ENCODE measurements around the gene CST6.
"Not testable (repeated sequence)": the region's sequence is repeated elsewhere in the genome, so short reads cannot be mapped to it uniquely, and the experiment has no call there.

CST6 gene

DNA sequence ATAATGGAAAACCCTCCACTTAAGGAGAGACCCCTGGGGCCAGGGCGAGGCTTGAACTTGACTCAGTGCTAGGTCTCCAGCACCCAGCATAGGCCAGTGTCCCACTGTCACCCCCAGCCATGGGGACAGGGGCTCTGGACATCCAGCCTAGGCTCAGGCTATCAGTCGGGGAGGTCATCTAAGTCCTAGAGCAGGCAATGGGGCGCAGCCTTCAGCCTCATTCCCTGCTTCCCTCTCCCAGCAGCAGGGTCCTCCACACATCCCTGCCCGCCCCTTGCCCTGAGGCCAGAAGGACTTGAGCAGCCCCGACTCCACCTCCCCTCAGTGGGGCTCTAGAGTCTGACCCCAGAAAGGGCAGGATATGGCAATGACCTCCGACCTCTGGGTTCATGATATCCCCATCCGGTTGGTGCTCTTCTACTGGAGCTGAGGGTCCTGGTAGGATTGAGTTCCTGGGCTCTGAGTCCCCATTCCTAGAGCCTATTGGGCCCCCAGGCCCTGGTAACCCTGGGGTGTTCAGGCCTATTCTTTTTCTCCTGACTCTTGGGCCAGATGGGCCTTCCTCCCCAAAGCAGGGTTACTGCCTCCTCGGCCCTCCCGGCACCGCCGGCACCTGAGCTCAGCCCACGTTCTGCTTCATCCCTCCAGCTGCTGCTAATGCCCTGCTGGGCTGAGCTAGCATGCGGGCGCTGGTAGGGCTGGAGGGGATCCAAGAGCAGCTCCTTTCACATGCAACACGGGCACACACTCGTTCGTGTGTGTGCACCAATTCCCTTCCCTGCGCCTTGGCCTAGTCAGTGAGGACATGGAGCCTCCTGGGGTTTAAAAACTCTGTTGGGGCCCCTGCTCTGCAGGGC is 4.4 kb downstream of the CST6 start:
- no peak for TF ChIP-seq ZFX (IDR thresholded peaks at IDR 0.05)
- TF ChIP-seq, protein P1, sequence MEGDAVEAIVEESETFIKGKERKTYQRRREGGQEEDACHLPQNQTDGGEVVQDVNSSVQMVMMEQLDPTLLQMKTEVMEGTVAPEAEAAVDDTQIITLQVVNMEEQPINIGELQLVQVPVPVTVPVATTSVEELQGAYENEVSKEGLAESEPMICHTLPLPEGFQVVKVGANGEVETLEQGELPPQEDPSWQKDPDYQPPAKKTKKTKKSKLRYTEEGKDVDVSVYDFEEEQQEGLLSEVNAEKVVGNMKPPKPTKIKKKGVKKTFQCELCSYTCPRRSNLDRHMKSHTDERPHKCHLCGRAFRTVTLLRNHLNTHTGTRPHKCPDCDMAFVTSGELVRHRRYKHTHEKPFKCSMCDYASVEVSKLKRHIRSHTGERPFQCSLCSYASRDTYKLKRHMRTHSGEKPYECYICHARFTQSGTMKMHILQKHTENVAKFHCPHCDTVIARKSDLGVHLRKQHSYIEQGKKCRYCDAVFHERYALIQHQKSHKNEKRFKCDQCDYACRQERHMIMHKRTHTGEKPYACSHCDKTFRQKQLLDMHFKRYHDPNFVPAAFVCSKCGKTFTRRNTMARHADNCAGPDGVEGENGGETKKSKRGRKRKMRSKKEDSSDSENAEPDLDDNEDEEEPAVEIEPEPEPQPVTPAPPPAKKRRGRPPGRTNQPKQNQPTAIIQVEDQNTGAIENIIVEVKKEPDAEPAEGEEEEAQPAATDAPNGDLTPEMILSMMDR (conservative IDR thresholded peaks at IDR 0.05), result no peak
- H3K27ac ChIP-seq, result no peak overlapping the region

DNA sequence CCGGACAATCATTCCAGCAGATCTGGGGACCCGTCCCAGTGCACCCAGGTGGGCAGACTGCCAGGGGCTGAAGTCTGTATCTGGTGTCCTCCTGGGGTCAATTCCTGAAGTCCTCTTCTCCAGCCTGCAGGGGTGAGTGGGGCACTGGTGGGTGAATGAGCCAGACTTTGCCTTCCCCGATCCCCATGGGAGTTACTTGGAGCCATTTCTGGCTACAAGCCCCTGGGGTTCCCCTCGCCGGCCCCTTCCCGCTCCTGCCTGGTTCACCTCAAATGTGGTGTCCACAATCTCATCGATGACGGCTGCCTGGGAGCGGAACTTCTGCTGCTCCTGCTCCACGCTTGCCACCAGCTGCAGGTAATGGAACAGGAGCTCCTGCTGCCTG is 5.0 kb downstream of the CST6 start:
- TF ChIP-seq ZFX (IDR thresholded peaks at IDR 0.05), result no peak
- TF ChIP-seq, protein P1 (conservative IDR thresholded peaks at IDR 0.05), result no peak
- no peak overlapping the region for H3K27ac ChIP-seq

DNA sequence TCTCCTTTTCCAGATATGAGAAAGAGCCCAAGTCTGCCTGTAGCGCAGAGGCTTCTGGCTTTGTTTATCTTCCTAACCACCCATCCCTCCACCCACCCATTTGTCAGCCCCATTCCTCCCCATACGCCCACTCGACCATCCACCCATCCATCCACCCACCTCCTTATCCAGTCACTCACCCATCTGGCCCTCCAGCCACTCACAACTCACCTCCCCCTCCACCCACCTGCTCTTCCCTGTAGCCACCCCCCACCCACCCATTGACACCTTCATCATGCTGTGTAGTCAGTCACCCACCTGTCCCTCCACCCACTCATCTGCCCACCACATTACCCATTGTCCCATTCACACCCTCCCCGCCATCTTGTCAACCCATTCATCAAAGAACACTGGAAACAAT is 5.5 kb downstream of the CST6 start:
- no peak for TF ChIP-seq ZFX (IDR thresholded peaks at IDR 0.05)
- TF ChIP-seq, protein P1 (conservative IDR thresholded peaks at IDR 0.05), result no peak

DNA sequence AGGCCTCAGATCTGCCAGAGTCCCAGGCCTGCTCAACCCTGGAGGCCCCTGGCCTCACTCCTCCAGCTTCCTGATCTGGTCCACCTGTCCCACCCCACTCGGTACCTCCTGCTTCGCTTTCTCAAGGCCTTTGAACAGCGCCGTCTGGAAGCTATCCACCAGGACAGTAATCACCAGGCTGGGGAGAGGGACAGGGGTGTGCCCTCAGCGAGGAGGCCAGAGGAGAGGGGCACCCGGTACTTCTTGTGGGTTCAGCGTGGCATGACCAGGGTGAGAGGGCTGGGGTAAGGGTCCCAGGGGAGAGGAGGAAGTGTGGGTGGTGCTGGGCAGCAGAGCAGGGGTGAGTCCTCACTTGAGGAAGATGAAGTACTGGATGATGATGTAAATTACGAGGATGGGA is 8.4 kb downstream of the CST6 start:
- TF ChIP-seq ZFX (IDR thresholded peaks at IDR 0.05), result no peak
- TF ChIP-seq, protein P1 (conservative IDR thresholded peaks at IDR 0.05), result no peak
- H3K27ac ChIP-seq, result no peak overlapping the region

More for the DNA sequence above, 5.5 kb downstream of the CST6 start:
- H3K27ac ChIP-seq, result no peak overlapping the region

DNA sequence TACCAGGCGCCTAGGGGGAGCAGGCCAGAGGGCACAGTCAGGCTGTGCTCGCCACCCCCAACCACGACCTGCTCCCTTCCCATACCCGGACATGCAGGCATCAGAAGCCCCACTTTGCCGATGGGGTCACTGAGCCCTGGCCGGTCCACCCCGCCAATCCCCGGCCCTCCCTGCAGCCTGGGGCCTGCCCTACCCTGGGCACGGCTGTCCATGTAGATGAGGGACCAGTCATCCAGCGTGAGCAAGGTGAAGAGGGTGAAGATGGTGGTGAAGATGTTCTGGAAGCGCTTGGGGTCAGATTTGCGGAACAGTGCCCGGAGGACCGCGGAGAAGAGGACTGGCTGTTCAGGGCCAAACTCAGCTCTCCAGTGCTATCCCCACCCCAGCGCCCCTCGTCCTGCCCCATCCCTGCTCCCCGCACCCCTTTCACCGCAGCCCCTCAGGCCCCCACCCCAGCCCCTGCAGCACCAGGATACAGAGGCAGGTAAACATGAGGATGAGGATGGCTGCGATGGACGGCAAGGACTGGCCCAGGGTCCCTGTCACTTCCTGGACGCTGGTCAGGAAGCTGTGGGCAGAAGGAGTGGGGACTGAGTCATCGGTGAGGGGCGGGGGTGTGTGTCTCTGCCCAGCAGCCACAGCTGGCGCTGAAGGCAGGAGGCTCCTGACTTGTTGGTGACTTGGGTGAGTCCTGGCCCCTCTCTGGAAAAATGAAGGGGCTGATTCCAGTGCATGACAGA is 9.0 kb downstream of the CST6 start:
- H3K27ac ChIP-seq, result no peak overlapping the region
- TF ChIP-seq ZFX (IDR thresholded peaks at IDR 0.05), result no peak
- TF ChIP-seq, protein P1 (conservative IDR thresholded peaks at IDR 0.05), result no peak

DNA sequence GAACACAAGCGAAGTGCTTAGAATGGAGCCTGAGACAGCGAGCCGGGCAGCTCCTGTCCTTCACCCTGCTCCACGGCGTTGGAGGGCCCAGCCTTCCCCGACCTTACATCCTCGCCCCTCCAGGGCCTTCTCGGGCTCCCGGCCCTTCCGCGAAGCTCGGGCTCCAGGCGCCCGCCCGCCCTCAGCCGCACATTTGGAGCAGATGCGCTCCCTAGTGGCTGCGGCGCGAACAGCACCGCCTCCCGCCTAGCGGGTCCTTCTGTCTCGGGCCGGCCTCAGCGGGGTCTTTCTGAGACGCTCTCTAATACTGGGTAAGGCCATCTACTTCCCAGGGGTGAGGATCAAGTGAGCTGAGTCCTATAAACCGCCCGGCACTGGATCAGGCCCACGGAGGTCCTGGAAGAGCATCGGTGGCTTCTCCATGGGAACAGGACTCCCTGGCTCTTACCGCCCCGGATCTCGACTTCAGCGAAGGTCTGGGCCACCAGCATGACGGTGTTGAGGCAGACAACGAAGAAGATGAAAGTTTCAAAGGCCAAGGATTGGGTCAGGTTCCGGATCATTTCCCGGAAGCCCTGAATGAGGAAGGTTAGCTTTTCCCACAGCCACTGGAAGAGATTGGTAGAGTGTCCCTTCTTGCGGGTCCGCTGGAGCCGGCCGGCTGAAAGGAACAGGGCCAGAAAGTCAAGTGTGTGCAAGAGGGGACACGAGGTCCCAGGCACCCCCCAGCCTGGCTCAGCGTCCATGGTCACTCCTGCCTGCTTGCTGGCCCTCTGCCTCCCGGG is 10.8 kb downstream of the CST6 start:
- no peak overlapping the region for H3K27ac ChIP-seq
- TF ChIP-seq, protein P1 (conservative IDR thresholded peaks at IDR 0.05), result peak; percentile 98
- TF ChIP-seq ZFX (IDR thresholded peaks at IDR 0.05), result no peak

DNA sequence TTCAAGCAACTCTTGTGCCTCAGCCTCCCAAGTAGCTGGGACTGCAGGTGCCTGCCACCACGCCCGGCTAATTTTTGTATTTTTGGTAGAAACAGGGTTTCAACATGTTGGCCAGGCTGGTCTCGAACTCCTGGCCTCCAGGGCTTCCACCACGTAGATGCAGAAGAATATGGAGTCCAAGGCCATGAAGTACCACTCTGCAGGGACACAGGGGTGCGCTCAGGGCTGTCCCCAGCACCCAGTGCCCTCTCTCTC is 11.3 kb downstream of the CST6 start:
- H3K27ac ChIP-seq, result not testable (repeated sequence)

Data from C4-2B (cell line).